ENCODE results near the gene SLIT3.

Gene SLIT3

GRCh38 chr5:168908207-168908606 lies 392.7 kb downstream of the SLIT3 start:
- no peak for FAIRE-seq

GRCh38 chr5:168903061-168903460 lies 397.9 kb downstream of the SLIT3 start:
- no peak for FAIRE-seq

GRCh38 chr5:168899673-168900072 lies 401.3 kb downstream of the SLIT3 start:
- no peak for FAIRE-seq

GRCh38 chr5:168899264-168899663 lies 401.7 kb downstream of the SLIT3 start:
- no peak for FAIRE-seq

GRCh38 chr5:168898247-168898911 lies 402.6 kb downstream of the SLIT3 start:
- FAIRE-seq = no peak

GRCh38 chr5:168897387-168898122 lies 403.4 kb downstream of the SLIT3 start:
- no peak for FAIRE-seq

GRCh38 chr5:168895295-168896071 lies 405.5 kb downstream of the SLIT3 start:
- no peak for FAIRE-seq

- no peak for FAIRE-seq
Observed at GRCh38 chr5:168893283-168893682, 407.7 kb downstream of the SLIT3 start.

GRCh38 chr5:168892618-168893186 lies 408.2 kb downstream of the SLIT3 start:
- no peak for FAIRE-seq

- FAIRE-seq = no peak
Observed at GRCh38 chr5:168890816-168891812, 409.8 kb downstream of the SLIT3 start.

- FAIRE-seq = no peak
Observed at GRCh38 chr5:168889039-168889438, 411.9 kb downstream of the SLIT3 start.

- FAIRE-seq = no peak
Observed at GRCh38 chr5:168887931-168888330, 413.0 kb downstream of the SLIT3 start.

- FAIRE-seq = no peak
Observed at GRCh38 chr5:168886157-168886556, 414.8 kb downstream of the SLIT3 start.

GRCh38 chr5:168885324-168886120 lies 415.4 kb downstream of the SLIT3 start:
- no peak for FAIRE-seq

GRCh38 chr5:168883991-168884390 lies 416.9 kb downstream of the SLIT3 start:
- no peak for FAIRE-seq

- FAIRE-seq = no peak
Observed at GRCh38 chr5:168883281-168883741, 417.6 kb downstream of the SLIT3 start.

- FAIRE-seq = no peak
Observed at GRCh38 chr5:168882283-168882682, 418.7 kb downstream of the SLIT3 start.

GRCh38 chr5:168881427-168882149 lies 419.4 kb downstream of the SLIT3 start:
- no peak for FAIRE-seq

- no peak for FAIRE-seq
Observed at GRCh38 chr5:168879929-168880328, 421.0 kb downstream of the SLIT3 start.

GRCh38 chr5:168879331-168879730 lies 421.6 kb downstream of the SLIT3 start:
- FAIRE-seq = no peak

Measured in A204.1 (cell line).